GM18502 (cell line): ENCODE data around the gene ITGB5.

ENCODE experiments used
- ATAC-seq: cut with Tn5 transposase; IDR thresholded peaks from one replicate; pipeline ENCODE4 v1.9.1; 2021; ENCODE audit warnings: mild to moderate bottlenecking; ENCODE audit not compliant: unreplicated experiment, poor library complexity

The ITGB5 gene

GRCh38 chr3:124777762-124778470 is 109.2 kb downstream of the ITGB5 start:
- no peak for ATAC-seq

DNA sequence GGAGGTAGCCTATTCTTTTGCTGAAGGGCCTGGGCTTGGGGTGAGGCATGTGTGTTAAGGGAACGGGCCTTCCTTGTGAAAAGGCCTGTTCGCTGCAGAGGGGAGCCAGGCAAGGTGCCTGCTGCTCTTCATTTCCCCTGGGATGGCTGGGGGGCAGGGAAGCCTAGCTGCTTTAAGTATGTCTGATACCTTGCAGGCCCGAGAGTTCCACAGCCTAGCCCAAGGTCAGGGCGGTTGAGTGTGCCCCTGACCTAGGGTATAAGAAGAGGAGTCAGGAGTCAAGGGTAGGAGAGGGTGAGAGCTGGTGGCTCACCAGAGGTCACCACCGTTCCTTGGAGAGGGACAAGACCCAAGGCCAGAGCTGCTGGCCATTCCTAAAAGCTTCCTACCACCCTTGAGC is 110.3 kb downstream of the ITGB5 start:
- ATAC-seq = no peak

DNA sequence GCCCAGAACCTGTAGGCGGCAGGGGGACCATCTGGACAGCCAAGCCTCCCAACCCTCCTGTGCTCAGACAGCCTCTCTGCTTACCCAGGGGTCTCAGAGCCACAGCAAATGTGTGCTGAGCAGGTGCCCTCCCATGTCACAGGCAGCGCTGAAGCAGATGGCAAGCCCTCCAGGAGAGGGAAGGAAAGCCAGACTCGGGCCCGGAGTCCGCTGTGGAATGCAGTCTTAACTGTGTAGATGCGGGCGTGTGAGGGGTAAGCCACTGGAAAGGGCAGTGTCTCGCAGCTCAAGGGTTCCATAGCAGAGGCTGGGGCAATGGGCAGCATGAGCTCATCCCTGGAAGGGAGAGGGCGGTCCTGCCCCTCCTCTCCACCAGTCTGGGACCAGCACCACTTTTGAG is 111.3 kb downstream of the ITGB5 start:
- no peak for ATAC-seq

DNA sequence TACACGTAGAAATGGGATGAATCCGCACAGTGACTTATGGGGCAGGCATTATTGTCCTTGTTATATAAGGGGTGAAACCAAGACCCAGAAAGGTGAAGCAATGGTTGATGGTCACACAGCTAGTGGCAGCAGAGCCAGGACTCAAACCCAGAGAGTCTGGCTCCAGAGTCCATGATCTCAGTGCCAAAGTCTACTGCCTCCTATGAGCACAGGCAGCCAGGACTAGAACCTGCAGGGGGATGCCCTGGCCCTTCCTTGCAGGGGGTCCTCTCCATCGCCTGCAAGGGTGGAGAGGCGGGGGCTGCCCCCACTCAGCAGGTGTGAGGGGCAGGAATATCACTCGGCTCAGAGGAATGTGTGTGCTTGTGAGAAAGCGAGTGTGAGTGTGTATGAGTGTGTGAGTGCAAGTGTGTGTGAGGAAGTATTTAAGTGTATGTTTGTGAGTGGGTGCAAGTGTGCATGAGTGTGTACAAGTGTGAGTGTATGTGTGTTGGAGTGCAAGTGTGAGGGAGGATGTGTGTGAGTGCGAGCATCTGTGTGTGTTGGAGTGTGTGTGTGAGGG is 112.2 kb downstream of the ITGB5 start:
- ATAC-seq = no peak

DNA sequence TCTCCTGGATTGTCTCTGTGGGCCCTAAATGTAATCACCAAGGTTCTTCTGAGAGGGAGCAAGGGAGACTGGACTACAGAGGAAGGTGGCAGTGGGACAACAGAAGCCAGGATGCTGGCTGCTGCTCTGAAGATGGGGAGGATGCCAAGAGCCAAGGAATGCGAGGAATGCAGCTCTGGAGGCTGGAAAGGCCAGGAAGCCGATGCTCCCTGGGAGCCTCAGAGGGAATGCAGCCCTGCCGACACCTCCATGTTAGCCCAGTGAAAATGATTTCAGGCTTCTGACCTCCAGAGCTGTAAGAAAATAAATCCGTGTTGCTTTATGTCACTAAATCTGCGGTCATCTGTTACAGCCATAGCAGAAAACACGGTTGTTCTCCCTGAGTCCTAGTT is 112.8 kb downstream of the ITGB5 start:
- ATAC-seq = no peak

GRCh38 chr3:124773351-124774326 is 113.5 kb downstream of the ITGB5 start:
- no peak for ATAC-seq

DNA sequence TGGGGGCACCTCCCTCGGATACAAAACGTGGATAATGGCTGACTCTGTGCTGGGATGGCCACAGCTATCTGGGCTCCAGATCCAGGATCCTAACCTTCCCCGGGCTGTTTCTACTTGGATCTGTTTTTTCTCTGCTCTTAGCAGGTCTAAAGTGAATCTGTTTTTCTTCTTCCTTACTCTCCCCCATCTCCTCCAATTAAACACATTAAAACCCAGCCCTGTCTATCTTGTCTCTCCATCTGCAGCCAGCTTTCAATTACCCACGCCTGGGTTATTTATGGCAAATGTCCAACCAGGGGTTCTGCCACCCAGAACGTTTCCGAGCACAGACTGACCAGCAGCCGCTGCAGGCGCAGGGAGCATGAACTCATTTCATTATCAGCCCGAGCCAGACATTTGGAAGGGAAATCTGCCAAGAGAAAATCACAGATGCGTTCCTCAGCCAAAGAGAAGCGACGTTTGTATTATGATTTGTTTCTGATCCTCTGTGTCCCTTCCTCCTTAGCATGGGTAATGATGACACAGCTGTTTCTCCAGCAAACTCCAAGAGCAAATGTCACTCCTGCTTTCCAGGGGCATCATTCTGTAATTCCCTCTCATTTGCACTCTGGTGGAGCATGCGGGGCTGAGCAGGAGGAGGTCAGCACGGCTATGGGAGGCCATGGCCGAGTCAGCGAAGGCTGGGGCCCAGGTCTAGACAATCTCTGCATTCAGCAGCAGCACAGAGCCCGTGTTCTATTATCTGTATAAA is 114.9 kb downstream of the ITGB5 start:
- ATAC-seq = no peak

- no peak for ATAC-seq
Measured at GRCh38 chr3:124771083-124771445, 116.1 kb downstream of the ITGB5 start.

GRCh38 chr3:124770336-124771082 is 116.7 kb downstream of the ITGB5 start:
- no peak for ATAC-seq

DNA sequence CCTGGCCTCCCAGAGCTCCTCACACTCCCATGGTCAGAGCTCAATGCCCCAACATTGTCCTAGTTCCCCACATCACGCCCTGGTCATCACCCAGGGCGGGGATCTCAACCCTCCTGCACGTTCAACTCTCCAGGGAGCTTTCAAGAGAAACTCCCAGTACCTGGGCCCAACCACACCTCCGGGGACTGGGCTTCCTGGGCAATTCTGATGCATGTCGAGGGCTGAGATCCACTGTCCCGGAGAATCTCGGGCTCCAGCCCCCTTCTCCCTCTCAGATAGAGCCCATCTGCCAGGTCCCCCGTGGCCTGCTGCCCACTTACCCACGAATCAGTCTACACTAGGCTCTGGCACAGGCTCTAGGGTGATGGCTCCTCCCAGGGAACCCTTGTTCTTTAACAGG is 117.7 kb downstream of the ITGB5 start:
- ATAC-seq = no peak

GRCh38 chr3:124768812-124769211 is 118.4 kb downstream of the ITGB5 start:
- peak; percentile 48 for ATAC-seq

DNA sequence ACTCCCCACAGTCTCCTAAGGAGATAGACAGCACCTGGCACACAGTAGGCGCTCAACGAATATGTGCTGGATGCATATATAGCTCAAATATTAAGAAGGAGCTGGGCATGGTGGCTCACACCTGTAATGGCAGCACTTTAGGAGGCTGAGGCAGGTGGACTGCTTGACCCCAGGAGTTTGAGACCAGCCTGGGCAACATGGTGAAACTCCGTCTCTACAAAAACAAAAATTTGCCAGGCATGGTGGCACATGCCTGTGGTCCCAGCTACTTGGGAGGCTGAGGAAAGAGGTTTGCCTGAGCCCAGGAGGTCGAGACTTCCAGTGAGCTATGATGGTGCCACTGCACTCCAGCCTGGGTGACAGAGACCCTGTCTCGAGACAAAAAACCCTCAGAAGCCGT is 119.5 kb downstream of the ITGB5 start:
- ATAC-seq = no peak

DNA sequence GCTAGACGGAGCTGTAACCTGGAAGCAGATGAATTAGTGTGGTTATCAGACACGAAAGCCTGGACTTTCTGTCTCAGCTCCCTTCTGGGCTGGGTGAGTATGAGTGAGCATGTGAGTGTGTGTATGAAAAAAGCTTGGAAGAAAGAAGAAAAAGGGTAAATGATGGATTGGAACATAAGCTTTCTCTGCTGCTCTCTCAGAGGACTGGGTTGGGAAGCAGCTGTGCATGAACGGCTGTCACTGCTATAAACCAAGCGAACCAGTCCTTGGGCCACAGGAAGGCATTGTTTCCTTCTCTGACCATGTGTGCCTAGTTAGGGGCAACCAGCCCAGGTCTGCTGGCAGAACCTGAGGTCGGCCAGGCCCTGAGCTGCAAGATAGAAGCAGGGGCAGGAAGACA is 119.9 kb downstream of the ITGB5 start:
- no peak for ATAC-seq

DNA sequence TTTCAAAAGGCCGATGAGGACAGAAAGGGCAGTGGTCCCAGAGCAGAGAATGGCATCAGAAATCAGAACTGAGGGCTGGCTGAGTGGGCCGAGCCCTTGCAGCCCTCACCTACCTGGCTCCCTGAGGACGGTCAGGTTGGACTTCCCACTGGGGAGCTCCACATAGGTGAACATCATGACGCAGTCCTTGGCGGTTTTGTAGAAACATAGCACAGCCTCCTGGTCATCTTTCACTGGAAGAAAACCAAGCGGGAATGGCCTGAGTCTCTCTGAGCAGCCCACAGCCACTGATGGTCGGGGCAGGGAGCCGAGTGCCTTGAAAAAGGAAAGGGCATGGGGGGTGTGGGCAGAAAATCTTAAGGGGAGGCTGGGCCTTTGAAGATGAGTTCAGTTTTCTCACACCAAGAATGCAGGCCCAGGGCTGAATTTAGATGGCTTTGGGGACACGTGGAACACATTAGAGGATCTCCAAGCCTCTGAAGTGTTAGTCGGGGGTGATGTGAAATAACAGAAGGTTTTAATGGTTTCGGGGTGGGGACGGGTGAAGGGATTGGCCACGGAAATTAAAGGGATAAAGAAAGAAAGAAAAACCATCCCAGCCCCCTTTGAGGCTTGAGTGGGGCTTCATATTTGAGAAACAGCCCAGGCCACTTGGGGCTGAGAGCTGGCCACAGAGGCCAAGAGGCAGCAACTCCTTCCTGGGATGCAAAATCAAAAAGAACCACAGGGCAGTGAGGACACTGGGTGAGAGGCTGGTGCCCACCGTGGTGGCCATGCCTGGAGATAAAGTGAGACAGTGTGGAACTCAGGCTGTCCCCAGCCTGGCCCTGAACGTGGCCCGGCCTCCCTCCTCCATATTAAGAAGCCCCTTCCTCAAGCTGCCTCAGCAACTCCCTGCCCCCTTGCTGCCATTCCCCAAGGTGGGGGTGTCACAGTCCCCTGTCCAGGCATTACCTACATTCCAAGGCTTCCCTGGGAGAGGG is 120.8 kb downstream of the ITGB5 start:
- no peak for ATAC-seq

DNA sequence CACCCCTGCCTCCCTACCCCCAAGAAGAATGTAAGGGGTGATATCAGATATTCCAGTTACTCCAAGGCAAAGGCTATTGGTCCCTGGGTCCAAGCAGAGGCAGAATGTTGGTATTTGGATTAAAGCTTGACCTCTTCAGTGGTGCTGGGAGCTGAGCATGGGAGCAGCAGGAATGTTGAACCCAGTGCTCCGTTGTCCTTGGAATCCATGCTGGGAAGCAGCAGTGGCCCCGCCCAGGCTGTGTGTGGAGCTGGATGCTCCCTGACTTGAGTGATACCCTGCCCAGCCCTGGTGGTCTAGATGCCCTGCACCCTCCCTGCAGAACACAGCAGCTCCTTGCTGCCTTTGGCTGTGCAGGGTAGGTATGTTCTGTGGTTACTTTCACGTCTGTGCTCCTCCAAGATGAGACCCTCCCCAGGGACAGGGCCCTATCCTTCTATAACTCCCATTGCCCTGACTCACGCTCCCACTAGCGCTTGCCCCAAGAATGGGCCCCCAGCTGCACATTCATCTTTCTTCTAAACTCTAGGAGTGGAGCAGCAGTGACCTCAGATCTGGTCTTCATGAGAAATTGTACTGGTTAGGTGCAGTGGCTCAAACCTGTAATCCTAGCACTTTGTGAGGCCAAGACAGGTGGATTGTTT is 121.8 kb downstream of the ITGB5 start:
- ATAC-seq = no peak

DNA sequence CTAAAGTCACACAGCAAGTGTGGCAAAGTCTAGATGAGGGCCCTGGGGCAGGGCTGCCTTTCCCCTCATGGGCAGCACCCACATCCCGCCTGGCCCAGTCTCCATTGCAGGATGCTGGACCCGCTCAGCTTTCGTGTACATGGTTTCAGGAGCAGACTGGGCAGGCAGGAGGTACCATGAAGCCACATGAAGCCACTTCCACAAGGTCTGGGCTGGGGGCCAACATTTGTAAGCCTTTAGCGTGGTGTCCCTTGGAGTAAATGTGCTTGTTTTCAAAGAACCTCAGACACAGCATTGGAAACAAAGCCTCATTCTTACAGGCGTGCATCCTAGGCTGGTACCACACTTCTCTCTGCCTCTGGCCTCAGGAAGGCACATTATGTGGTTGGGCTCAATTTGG is 122.4 kb downstream of the ITGB5 start:
- ATAC-seq = no peak

- ATAC-seq = no peak
Measured at GRCh38 chr3:124763644-124764358, 123.4 kb downstream of the ITGB5 start.

- no peak for ATAC-seq
Measured at GRCh38 chr3:124763206-124763605, 124.0 kb downstream of the ITGB5 start.
